Mesenchymal stem cell (in vitro differentiated cells and primary cell): ENCODE measurements around the gene INPP5A. TPM values are rescaled to one million over a fixed set of nuclear protein-coding genes. Genes with fewer than 3 reads are reported as not detected.

Experiments
- DNase-seq: peaks from one replicate; pipeline ENCODE4 v3.0.0-alpha.2; 2013
- H2AFZ ChIP-seq: one replicate; pipeline ENCODE4 v1.6.1; 2013; ENCODE audit warnings: low read depth, mild to moderate bottlenecking, control low read depth, inconsistent platforms, low read length, moderate library complexity
- H2AK5ac ChIP-seq: 2 replicates; pipeline ENCODE4 v1.6.1; 2013; ENCODE audit warnings: low read length, moderate library complexity, mild to moderate bottlenecking, inconsistent platforms; ENCODE audit not compliant: severe bottlenecking
- H2BK120ac ChIP-seq: one replicate; pipeline ENCODE4 v1.6.1; 2013; ENCODE audit warnings: low read depth, mild to moderate bottlenecking, inconsistent platforms, low read length, moderate library complexity
- H2BK12ac ChIP-seq, 2 experiments: one replicate each; pipeline ENCODE4 v1.6.1; 2013; ENCODE audit warnings: inconsistent platforms in 2 of 2, low read length in 2 of 2, mild to moderate bottlenecking in 2 of 2, moderate library complexity in 2 of 2, control low read depth in 1 of 2
- H2BK15ac ChIP-seq: one replicate; pipeline ENCODE4 v1.6.1; 2013; ENCODE audit warnings: mild to moderate bottlenecking, low read depth, inconsistent platforms; ENCODE audit not compliant: poor library complexity, severe bottlenecking
- H2BK5ac ChIP-seq: 2 replicates; pipeline ENCODE4 v1.6.1; 2013; ENCODE audit warnings: low read depth, mild to moderate bottlenecking, low read length, control low read depth, inconsistent platforms; ENCODE audit not compliant: poor library complexity, severe bottlenecking
- H3K14ac ChIP-seq, 2 experiments: one replicate each; pipeline ENCODE4 v1.6.1; 2013; ENCODE audit warnings: inconsistent platforms in 2 of 2, low read length in 2 of 2, control low read depth in 1 of 2, mild to moderate bottlenecking in 1 of 2, moderate library complexity in 1 of 2
- H3K18ac ChIP-seq, 2 experiments: one replicate each; pipeline ENCODE4 v1.6.1; 2013; ENCODE audit warnings: inconsistent platforms in 2 of 2, low read length in 2 of 2, control low read depth in 1 of 2, low read depth in 1 of 2, mild to moderate bottlenecking in 1 of 2
- H3K23ac ChIP-seq, 2 experiments: one replicate each; pipeline ENCODE4 v1.6.1; 2013; ENCODE audit warnings: inconsistent platforms in 2 of 2, low read length in 2 of 2, mild to moderate bottlenecking in 2 of 2, moderate library complexity in 2 of 2, control low read depth in 1 of 2
- H3K27ac ChIP-seq: 2 replicates; pipeline ENCODE4 v1.5.1; 2013; ENCODE audit warnings: mild to moderate bottlenecking, moderate library complexity, low read length, control low read depth, inconsistent platforms; ENCODE audit not compliant: poor library complexity, severe bottlenecking
- H3K27me3 ChIP-seq, 2 experiments: 2 replicates each; pipeline versions ENCODE4 v1.6.1 to v1.7.0; 2013; ENCODE audit warnings: low read length in 2 of 2, mild to moderate bottlenecking in 2 of 2, moderate library complexity in 2 of 2, control low read depth in 1 of 2, inconsistent platforms in 1 of 2; ENCODE audit not compliant: control insufficient read depth in 1 of 2, insufficient read depth in 1 of 2
- H3K36me3 ChIP-seq, 2 experiments: 2 replicates each; pipeline versions ENCODE4 v1.6.1 to v1.7.0; 2013; ENCODE audit warnings: low read length in 2 of 2, control low read depth in 1 of 2, inconsistent platforms in 1 of 2, low read depth in 1 of 2, mild to moderate bottlenecking in 1 of 2; ENCODE audit not compliant: insufficient read depth in 2 of 2, control insufficient read depth in 1 of 2
- H3K4ac ChIP-seq, 2 experiments: one replicate each; pipeline ENCODE4 v1.6.1; 2013; ENCODE audit warnings: inconsistent platforms in 2 of 2, low read length in 2 of 2, mild to moderate bottlenecking in 2 of 2, moderate library complexity in 2 of 2, control low read depth in 1 of 2, low read depth in 1 of 2
- H3K4me1 ChIP-seq: 2 replicates; pipeline ENCODE4 v1.6.1; 2013; ENCODE audit warnings: low read depth, low read length, control low read depth; ENCODE audit not compliant: control insufficient read depth, insufficient read depth
- H3K4me2 ChIP-seq: 2 replicates; pipeline ENCODE4 v1.6.1; 2013; ENCODE audit warnings: low read length, mild to moderate bottlenecking, inconsistent platforms; ENCODE audit not compliant: poor library complexity, severe bottlenecking
- H3K4me3 ChIP-seq, 2 experiments: 2 replicates each; pipeline versions ENCODE4 v1.5.1 to v1.7.0; 2013; ENCODE audit warnings: low read length in 2 of 2, mild to moderate bottlenecking in 2 of 2, control low read depth in 1 of 2, low read depth in 1 of 2; ENCODE audit not compliant: insufficient read depth in 1 of 2
- H3K79me1 ChIP-seq: replicated peaks from 2 replicates; pipeline ENCODE4 v1.6.1; 2013; ENCODE audit warnings: mild to moderate bottlenecking, control low read depth, low read length, inconsistent platforms; ENCODE audit not compliant: poor library complexity, severe bottlenecking
- H3K9ac ChIP-seq: 2 replicates; pipeline ENCODE4 v1.7.0; 2013; ENCODE audit warnings: mild to moderate bottlenecking, low read length, moderate library complexity
- H3K9me3 ChIP-seq: 2 replicates; pipeline ENCODE4 v1.7.0; 2013; ENCODE audit warnings: mild to moderate bottlenecking, low read length; ENCODE audit not compliant: control insufficient read depth
- H4K8ac ChIP-seq: one replicate; pipeline ENCODE4 v1.6.1; 2013; ENCODE audit warnings: inconsistent platforms, mild to moderate bottlenecking, low read length, moderate library complexity
- H4K91ac ChIP-seq: one replicate; pipeline ENCODE4 v1.6.1; 2013; ENCODE audit warnings: mild to moderate bottlenecking, low read length, inconsistent platforms
- WGBS: methylation state at CpG from one replicate; pipeline ENCODE4 v1.1.7; 2013; ENCODE audit warnings: mixed read lengths; 5-methylcytosine and 5-hydroxymethylcytosine counted together
- polyA plus RNA-seq, 2 experiments: library from polyadenylated mRNA; stranded (reverse); fragments of 200-250 nt; gene quantifications; one replicate each; pipeline ENCODE4 v1.2.3, GENCODE V29; 2013

The INPP5A gene, protein sequence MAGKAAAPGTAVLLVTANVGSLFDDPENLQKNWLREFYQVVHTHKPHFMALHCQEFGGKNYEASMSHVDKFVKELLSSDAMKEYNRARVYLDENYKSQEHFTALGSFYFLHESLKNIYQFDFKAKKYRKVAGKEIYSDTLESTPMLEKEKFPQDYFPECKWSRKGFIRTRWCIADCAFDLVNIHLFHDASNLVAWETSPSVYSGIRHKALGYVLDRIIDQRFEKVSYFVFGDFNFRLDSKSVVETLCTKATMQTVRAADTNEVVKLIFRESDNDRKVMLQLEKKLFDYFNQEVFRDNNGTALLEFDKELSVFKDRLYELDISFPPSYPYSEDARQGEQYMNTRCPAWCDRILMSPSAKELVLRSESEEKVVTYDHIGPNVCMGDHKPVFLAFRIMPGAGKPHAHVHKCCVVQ
- polyA plus RNA-seq (2013, experiment 1 of 2), result 31.4 TPM
- 32.2 TPM for polyA plus RNA-seq (2013, experiment 2 of 2)

DNA sequence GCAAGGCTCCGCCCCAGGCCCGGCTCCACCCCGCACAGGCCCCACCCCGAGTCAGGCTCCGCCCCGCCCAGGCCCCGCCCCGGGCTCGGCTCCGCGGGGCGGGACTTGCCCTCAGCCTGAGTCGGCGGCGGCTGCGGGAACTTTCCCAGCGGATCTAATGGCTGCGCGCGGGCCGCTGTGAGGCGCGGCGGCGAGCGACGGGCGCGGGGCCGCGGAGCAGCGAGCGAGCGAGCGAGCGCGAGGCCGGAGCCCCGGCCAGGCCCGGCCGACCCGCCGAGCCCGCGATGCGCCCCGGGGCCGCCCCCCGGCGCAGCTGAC, at the start of gene INPP5A:
TSS of gene INPP5A (plus strand) at position 104 of the 318 bp plus-strand sequence. CDS start 310 bp downstream, outside the sequence.
- Histone ChIP-seq H2BK12ac (no peak within 1 kb of the TSS), H3K23ac (peak within 1 kb of the TSS in 1 of 2 experiments; percentile 46), H3K14ac (peak within 1 kb of the TSS; percentile 20 to 94), H3K4me2 (peak within 1 kb of the TSS; percentile 81), H3K79me1 (peaks cover 29% of the 10 kb centered on the region), H3K9me3 (no peaks in the 10 kb centered on the region), H3K4ac (peak within 1 kb of the TSS; percentile 47 to 81), H4K8ac (peak within 1 kb of the TSS; percentile 89), H3K36me3 (peaks cover 0 to 7% of the 10 kb centered on the region in 2 experiments), H2BK5ac (no peak within 1 kb of the TSS), H3K4me3 (peak within 1 kb of the TSS; percentile 72 to 87), H2AFZ (peak within 1 kb of the TSS; percentile 87), H3K9ac (peak within 1 kb of the TSS; percentile 92), H3K27me3 (no peaks in the 10 kb centered on the region), H2BK15ac (peak within 1 kb of the TSS; percentile 60), H3K18ac (peak within 1 kb of the TSS; percentile 85 to 90), H2AK5ac (peak within 1 kb of the TSS; percentile 60), H2BK120ac (peak within 1 kb of the TSS; percentile 69), H3K4me1 (peaks cover 61% of the 10 kb centered on the region), H3K27ac (no peak within 1 kb of the TSS), H4K91ac (peak within 1 kb of the TSS; percentile 94)
- 0% methylated on average over 8 of the region's 50 CpGs for WGBS
- DNase-seq, result no peak

DNA sequence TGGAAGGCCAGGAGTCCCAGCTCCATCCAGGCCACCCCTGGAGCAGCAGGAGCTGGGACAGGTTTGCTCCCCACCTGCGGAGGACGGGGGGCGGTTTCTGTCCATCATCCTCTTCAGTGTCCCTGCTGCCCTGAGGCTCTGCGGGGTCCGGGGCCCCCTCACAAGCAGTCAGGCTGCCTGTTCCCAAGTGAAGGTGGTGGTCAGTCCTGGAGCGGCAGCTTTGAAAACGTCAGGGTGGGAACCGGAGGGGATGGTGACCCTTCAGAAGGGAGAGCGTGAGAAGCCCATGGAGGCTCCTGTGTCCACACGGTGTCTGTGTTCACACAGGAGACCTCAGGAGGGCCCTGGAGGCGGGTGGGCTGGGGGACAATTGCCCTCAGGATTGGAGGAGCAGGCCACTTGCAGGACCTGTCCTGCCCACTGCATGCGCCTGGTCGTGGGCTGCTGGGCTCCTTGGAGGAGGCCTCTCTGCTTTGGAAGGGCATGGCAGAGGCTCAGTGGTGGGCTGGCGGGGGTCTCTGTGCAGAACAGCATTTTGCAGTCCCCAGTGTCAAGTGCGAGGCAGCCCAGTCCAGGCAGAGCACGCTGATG, 49.3 kb upstream of the INPP5A start:
- no peak overlapping the region for H2BK15ac ChIP-seq
- H3K4me3 ChIP-seq, result no peak overlapping the region
- H2AK5ac ChIP-seq, result no peak overlapping the region
- no peak overlapping the region for H3K4me2 ChIP-seq
- H3K79me1 ChIP-seq, result no peaks in the 10 kb centered on the region
- DNase-seq, result no peak
- H3K18ac ChIP-seq, result no peak overlapping the region
- H2AFZ ChIP-seq, result no peak overlapping the region
- H4K91ac ChIP-seq, result no peak overlapping the region
- H3K9me3 ChIP-seq, result no peaks in the 10 kb centered on the region
- no peak overlapping the region for H2BK12ac ChIP-seq
- peaks cover 15 to 40% of the 10 kb centered on the region in 2 experiments for H3K27me3 ChIP-seq
- H2BK120ac ChIP-seq, result no peak overlapping the region
- 84% methylated on average over 15 of the region's 16 CpGs for WGBS
- peaks cover 7% of the 10 kb centered on the region for H3K4me1 ChIP-seq
- H3K27ac ChIP-seq, result no peak overlapping the region
- H3K23ac ChIP-seq, result no peak overlapping the region
- no peak overlapping the region for H3K9ac ChIP-seq
- no peak overlapping the region for H3K4ac ChIP-seq
- H3K14ac ChIP-seq, result no peak overlapping the region
- H2BK5ac ChIP-seq, result no peak overlapping the region
- H3K36me3 ChIP-seq, result no peaks in the 10 kb centered on the region
- no peak overlapping the region for H4K8ac ChIP-seq

DNA sequence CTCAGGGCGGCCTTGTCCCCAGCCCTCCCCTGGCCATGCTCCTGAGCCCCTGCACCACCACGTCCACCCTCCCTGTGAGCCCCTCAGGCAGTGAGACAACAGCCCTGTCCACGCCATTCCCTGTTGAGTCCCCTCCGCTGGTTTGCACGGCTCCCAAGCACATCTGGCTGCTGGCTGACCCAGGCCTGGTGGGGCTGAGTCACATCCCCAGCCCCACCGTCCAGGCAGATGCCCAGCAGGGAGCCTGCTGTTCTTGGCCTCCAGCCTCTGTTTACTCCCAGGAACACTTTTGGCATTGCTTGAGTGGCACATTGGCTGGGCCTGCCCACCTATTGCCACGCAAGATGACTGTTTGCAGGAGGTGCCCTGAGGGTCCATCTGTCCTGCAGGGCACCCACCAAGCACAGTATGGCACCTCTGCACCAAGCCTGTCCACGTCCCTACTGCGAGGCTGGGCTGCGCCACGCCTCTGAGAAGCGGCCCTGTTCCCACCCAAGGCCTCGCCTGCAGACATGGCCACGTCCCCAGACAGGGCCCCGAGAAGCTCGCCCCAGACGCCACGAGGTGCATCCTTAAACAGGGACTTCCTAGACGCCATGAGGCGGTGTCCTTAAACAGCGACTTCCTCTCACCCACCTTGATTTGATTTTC, 48.4 kb upstream of the INPP5A start:
- Histone ChIP-seq H3K27ac (no peak overlapping the region), H3K4me1 (peaks cover 11% of the 10 kb centered on the region), H2BK5ac (no peak overlapping the region), H3K9ac (no peak overlapping the region), H3K14ac (no peak overlapping the region), H4K91ac (no peak overlapping the region), H2BK15ac (no peak overlapping the region), H2BK12ac (no peak overlapping the region), H3K4me3 (no peak overlapping the region), H3K4ac (no peak overlapping the region), H4K8ac (no peak overlapping the region), H2AK5ac (no peak overlapping the region), H3K4me2 (no peak overlapping the region), H3K27me3 (peaks cover 23 to 48% of the 10 kb centered on the region in 2 experiments), H3K79me1 (no peaks in the 10 kb centered on the region), H3K23ac (no peak overlapping the region), H3K9me3 (no peaks in the 10 kb centered on the region), H2BK120ac (no peak overlapping the region), H3K36me3 (no peaks in the 10 kb centered on the region), H3K18ac (no peak overlapping the region), H2AFZ (no peak overlapping the region)
- DNase-seq, result no peak
- 85% methylated on average over 18 of the region's 21 CpGs for WGBS
